GM19438 (cell line): ENCODE results near the gene GSN.
A peak's percentile ranks its signal among the peaks of the same experiment; 100 is the strongest.

Experiments
- ATAC-seq: cut with Tn5 transposase; IDR thresholded peaks from one replicate; pipeline ENCODE4 v1.9.1; 2021; ENCODE audit warnings: low read depth; ENCODE audit not compliant: unreplicated experiment

The GSN gene

DNA sequence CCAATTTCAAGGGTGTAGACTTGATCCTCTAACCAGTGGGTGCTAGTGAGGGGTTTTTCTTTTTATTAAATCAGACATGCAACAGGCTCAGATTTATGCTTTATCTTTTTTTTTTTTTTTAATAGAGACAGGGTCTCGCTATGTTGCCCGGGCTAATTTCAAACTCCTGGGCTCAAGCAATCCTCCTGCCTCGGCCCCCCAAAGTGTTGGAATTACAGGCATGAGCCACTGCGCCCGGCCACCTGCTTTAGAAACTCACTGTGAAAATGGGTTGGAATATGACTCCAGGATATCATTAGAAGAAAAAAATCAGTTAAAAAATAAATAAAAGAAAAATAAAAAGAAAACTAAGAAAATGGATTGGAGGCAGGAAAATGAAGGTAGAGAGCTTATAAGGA lies 51.4 kb downstream of the GSN start:
- no peak for ATAC-seq

DNA sequence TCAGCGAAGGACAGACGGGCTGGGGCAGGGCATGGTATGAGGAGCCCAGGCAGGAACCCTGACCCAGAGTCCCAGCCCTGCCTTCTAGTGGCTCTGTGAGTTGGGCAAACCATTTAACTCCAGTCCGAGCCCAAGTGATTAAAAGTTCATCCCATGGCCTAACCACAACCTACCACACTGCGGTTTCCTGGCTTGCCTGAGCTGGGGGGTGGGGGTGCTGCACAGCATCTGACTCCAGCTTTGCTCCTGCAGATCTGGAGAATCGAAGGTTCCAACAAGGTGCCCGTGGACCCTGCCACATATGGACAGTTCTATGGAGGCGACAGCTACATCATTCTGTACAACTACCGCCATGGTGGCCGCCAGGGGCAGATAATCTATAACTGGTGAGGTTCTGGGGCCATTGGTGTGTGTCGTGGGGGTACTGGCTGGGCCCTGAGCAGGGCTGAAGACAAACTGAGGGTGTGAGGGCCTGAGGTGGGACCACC lies 53.1 kb downstream of the GSN start:
- ATAC-seq = no peak

DNA sequence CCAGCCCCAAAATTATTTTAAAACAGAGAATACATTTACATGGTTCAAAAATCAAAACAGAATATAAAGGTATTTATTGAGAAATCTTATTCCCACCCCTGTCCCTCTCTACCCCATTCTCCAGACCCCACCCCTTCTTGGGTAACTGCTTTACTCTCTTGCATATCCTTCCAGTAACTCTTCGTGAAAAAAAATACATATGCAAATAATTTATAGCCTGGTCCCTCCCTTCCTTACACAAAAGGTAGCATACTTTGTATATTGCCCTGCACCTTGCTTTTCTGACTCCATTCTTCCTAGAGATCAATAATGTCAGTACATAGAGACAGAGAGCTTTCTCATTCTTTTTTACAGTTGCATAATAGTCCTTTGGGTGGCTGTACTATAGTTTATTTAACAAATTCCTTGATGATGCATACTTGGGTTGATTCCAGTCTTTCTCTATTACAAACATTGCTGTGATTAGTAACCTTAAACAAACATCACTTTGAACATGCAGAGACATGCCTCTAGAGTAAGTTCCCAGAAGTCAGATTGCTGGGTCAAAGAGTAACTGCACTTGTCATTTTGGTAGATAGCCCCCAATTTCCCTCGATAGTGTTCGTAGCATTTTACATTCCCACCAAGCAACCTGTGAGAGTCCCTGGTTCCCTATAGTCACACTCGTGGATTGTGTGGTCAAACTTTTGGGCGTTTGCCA lies 54.2 kb downstream of the GSN start:
- no peak for ATAC-seq

DNA sequence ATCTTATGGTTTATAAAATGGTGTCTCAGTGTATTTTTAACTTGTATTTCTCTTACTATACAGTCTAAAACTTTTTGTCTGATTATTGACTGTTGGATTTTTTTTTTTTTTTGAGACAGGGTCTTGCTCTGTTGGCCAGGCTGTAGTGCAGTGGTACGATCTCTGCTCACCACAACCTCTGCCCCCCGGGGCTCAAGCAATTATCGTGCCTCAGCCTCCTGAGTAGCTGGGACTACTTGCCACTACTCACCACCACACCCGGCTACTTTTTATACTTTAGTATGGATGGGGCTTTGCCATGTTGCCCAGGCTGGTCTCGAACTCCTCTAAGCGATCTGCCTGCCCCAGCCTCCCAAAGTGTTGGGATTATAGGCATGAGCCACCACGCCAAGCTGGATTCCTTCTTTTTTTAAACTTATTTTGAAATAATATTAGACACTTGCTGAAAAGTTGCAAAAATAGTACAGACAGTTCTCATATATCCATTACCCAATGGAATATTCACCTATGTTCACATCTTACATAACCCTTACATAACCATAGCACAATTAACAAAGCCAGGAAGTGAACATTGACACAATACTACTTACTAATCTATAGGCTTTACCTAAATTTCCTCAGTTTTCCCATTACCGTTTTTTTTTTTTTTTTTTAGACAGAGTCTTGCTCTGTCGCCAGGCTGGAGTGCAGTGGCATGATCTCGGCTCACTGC lies 54.9 kb downstream of the GSN start:
- no peak for ATAC-seq

DNA sequence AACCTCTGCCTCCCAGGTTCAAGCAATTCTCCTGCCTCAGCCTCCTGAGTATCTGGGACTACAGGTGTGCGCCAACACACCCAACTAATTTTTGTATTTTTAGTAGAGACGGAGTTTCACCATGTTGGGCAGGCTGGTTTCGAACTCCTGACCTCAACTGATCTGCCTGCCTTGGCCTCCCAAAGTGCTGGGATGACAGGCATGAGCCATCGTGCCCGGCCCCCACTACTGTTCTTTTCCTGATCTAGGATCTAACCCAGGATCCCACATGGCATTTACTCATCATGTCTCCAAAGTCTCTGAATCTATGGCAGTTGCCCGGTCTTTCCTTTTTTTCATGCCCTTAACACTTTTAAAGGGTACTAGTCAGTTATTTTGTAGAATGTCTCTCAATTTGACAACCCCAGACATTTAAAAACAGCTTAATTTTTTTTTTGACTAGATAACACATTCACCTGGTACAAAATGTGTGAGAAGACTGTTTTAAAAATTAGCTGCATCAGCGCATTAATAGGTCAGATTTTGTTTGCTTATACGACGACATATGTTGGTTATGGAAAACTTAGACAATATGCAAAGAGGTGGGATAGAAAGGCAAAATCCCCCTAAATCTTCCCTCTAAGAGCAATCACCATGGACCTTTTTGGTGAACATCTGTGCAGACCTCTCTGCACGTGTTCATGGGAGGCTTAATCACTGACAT lies 55.6 kb downstream of the GSN start:
- ATAC-seq = no peak

DNA sequence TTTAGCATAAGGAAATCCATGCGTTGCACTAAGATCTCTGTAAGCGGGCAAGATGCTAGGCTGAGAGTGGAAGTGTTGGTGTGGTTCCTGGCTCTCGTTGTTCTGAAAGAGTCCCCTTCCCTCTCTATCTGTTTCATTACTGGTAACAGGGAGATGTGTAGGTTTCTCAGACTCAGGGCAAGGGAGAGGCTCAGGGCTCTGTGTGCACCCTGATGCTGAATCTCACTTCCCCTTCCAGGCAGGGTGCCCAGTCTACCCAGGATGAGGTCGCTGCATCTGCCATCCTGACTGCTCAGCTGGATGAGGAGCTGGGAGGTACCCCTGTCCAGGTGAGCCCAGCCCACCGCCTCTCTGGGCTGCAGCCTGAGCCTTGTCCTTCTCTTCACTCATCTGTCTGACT lies 56.4 kb downstream of the GSN start:
- ATAC-seq = no peak

DNA sequence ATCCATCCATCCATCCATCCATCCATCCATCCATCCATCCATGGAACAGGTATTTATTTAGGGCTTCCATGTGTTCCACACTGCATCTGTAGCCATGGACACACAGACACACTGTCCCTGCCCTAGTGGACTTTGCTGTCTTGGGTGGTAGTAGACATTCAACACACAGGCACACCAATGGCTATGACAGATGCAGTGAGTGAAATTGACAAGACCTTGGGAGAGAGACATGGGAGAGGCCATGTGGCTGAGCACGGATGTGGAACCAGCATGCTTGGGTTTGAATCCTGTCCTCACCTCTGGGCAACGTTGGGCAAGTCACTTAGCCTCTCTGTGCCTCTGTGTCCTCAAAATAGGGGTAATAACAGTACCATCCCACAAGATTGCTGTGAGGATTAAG lies 56.8 kb downstream of the GSN start:
- ATAC-seq = no peak

DNA sequence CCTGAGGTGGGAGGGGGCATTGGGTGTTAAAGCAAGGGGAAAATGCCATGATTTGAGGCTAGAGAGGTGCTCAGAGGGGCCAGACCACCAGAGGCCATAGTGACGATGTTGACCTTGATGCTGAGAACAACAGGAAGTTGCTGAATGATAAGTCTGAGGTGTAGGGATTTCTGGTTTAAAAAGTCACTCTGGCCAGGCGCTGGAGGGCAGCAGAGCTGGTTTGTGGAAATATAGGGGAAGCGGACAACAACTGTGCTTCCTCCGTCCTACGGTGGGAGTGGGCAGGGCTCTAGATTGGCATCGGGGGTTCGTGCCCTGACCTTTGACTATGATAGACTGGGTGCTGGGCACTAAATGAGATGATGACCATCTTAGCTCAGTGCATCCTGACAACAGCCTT lies 57.4 kb downstream of the GSN start:
- ATAC-seq = no peak

DNA sequence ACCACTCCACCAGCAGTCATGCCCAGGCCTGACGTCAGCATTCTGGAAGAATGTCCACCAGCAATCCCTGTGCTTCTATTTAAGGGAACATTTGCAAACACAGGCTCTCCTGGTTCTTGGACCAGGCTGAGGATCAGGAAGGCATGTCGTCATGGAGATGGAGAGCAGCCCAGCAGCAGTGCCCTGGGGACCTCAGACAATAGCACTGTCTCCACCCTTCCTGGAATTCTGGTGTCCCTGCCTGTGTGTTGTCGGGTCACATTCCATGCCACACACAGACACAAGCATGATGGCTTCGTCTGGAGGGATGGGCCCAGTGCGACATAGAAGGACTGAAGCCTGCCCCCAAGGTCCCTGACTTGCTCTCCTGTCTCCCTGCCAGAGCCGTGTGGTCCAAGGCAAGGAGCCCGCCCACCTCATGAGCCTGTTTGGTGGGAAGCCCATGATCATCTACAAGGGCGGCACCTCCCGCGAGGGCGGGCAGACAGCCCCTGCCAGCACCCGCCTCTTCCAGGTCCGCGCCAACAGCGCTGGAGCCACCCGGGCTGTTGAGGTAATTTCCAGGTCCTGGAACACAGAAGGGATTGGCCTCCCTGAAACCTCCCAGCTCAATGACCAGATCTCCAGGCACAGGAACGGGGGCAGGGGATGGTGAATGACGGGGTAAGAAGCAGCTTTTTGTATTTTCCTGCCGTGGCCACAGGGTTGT lies 58.3 kb downstream of the GSN start:
- no peak for ATAC-seq

DNA sequence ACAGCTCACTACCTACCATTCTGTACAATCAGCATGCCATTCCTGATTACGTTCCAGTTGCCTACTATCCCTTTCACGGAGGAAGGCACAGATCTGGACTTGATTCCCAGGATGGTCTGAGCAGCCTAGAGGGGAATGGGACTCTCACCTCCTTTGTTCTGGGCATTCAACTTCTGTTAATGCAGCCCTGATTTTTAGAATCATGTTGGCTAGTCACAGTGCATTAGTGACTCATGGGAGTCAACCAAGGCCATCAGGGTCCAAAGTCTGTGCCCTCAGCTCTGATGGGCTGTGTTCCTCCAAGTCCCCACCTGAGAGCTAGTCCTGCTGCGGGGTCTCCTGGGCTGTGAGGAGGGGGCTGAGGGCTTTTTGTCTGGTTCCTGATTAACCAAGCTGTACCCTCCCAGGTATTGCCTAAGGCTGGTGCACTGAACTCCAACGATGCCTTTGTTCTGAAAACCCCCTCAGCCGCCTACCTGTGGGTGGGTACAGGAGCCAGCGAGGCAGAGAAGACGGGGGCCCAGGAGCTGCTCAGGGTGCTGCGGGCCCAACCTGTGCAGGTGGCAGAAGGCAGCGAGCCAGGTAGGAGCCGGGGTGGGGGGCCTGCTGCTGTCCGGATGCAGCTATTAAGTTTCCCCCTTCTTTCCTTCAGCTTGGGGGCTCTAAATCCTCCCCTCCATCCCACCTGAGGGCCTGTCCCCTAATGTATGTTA lies 59.1 kb downstream of the GSN start:
- ATAC-seq = no peak

DNA sequence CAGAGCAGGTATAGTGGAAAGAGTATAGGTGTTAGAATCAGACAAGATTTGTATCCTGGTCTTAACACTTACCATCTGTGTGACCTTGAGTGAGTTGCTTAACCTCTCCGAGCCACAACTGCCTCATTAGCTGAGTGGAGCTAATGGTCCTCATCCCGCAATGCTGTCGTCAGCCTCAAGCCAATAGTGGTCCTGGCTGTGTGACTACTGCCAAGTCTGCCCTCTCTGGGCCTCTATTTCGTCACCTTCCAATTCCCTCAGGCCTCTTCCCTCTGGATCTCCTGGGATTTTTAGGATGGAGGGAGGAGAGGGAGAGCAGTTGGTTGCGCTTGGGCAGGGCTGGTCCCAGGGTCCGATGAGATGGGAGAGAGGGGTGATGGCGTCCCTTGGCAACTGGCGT lies 60.5 kb downstream of the GSN start:
- ATAC-seq = no peak

DNA sequence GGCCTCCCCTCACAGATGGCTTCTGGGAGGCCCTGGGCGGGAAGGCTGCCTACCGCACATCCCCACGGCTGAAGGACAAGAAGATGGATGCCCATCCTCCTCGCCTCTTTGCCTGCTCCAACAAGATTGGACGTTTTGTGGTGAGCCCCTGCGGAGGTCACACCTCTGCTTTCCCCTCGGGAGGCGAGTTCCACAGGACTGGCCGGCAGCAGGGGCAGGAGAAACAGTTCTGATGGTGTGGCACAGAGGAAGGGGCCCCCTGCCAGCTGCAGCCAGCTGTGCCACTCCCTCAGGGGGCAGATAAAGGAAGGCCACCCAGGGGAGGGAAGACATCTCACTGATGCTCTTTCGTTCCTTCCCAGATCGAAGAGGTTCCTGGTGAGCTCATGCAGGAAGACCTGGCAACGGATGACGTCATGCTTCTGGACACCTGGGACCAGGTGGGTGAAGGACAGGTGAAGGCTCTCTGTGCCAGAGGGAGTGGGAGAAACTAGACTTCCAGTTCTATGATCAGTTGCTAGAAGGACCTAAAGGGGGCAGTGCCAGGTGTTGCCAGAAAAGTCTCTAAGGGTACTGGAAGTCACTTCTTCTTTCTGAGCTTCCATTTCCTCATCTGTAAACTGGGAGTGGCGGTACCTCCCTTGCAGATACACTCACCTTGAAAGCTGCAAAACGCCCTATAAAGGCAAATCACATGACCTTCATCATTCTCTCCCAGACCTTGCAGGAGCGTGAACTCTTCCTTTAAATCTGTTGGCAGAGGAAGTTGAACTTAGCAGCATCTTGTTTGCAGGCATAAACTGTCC lies 61.1 kb downstream of the GSN start:
- ATAC-seq = no peak

DNA sequence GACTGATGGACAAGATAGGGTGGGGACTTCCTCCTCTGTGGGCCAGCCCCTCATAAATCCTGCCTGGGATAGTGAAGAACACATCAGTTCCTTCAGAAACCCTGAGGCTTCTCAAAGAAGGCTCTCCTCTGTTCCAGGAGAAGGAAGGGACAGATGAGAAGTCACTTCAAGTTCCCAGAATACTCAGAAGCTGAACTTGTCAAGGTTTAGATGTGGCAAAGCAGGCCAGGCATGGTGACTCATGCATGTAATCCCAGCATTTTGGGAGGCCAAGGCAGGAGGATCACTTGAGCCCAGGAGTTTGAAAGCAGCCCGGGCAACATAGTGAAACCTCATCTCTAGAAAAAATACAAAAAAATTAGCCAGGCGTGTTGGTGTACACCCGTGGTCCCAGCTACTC lies 63.6 kb downstream of the GSN start:
- ATAC-seq = no peak

DNA sequence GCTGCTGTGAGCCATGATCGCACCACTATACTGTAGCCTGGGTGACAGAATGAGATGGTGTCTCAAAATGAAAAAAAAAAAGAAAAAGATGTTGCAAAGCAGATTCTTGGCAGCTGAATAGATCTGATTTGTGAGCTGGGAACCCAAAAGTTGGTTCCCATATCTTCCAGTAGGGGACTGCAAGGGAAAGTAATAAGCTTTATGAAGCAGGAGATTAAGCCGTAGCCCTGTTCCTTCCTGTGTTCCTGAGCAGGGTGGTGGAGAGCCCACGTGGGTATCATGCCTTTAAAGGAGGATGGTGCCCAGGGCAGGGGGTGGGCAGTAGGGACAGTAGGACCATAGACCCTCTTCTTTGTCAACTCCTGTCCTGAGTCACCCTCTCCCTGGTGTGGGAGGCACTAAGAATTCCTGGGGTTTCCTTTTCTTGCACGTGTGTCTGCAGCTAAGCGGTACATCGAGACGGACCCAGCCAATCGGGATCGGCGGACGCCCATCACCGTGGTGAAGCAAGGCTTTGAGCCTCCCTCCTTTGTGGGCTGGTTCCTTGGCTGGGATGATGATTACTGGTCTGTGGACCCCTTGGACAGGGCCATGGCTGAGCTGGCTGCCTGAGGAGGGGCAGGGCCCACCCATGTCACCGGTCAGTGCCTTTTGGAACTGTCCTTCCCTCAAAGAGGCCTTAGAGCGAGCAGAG lies 64.2 kb downstream of the GSN start:
- no peak for ATAC-seq

DNA sequence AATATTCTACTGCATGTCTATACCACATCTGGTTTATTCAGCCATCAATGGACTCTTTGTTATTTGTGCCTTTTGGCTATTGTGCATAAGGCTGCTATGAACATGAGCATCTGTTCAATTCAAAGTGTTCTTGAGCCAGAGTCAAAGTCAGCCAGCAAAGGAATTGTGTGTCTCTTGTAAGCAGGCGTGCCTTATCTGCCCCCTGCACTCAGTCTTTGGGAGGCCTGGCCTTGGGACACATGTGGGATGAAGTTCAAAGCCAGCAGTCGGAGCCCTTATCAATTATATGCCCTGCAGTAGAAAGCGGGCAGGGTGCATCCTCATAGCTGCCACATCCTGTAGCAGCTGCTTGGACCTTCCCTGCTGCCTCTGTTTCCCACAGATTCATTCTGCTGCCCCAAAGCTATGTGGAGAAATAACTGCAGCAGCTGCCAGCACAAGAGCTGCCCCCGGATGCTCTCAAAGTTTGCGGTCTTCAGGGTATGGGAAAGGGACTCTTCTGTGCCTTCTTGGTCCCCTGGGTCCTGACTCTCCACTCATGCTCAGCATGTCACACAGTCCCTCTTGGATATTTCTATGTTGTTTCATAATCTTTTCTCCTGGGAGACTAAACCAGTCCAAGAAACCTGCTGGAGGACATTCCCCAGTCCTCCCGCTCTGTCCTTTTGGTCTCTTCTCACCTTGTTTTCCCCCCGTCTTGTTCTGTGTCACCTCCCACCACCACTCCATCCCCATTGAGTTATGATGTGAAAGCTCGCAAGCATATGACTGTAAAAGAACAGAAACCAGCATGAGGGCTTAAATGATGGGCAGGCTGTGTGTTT lies 66.2 kb downstream of the GSN start:
- no peak for ATAC-seq

DNA sequence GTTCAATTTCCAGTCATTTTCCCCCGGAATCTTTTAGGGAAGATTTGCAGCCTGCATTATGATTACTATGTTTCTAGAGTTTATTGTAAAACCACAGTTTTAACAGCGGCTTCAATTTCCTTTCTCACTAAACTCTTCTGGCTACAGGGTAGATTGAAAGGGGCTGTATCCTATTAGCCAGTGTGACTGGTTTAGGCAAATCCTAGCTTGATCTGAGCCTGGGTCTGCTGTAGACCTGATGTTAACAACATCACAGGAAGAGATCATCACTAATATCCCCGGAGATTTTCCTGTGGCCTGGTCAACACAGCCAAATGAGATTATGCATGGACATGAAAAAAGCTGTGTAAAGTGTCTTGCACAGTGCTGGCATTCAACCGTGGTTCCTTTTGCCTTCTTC lies 68.7 kb downstream of the GSN start:
- ATAC-seq = no peak

DNA sequence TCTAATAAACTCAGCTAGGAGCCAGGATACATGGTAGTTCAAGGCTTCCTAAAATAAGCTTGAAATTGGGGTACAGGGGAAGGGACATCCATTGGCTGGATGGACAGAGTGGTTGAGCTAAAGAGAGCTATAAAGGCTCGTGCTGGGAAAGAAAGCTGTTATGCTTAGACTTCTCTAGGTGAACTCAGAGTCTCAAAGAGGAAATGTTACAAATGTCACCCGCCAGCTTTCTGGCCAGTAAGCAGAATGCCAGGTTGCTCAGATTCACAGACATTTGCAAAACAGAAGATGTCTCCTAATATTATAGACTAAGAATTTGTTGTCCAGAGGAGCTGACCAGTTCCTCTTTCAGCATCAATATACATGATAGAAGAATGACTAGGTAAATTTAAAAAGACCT lies 71.5 kb downstream of the GSN start:
- ATAC-seq = no peak

DNA sequence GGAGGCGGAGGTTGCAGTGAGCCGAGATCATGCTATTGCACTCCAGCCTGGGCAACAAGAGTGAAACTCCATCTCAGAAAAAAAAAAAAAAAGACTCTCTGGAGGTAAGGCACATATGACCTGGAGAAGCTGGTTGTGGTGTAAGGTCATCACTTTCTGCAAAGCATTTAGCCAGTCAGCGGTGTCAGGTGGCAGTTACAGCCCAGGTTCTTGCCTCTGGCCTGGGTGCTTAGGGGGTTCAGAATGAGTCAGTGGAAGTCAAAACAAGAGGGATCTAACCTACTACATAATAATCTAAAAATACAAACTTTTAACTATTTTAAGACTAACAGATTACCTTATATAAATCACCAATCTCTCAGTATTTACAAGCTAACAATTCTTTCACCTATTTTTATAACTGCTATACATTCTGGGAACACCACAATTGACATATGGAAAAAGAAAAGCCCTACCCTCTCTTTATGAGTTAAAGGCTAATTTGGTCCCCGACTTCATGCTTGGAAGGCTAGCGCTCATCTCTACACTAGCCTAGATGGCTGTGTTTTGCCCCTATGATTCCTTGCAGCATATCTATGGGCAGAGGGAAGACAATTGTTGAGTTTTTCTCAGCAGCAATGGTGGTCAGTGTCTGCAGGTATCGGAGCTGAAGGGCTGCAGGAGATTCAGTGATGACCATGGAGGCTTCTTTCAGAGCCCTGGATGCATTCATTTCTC lies 72.9 kb downstream of the GSN start:
- peak; percentile 58 for ATAC-seq
